Right lobe of liver (tissue), 6 donors: ENCODE data around the gene BLID. TPM values are rescaled to one million over a fixed set of nuclear protein-coding genes. Genes with fewer than 3 reads are reported as not detected.

ENCODE experiments used
- ATAC-seq, 4 donors: fragments of 200-7000 bp; cut with Tn5 transposase; one replicate each; pipeline ENCODE4 v1.9.1; 2020; ENCODE audit warnings: mild to moderate bottlenecking in 4 of 4, moderate library complexity in 4 of 4
- DNase-seq, 3 donors: peaks; one replicate each; pipeline ENCODE4 v3.0.0-alpha.2; 2020
- H3K27ac ChIP-seq, 3 donors: fragments of 200-600 bp; one replicate each; pipeline ENCODE4 v1.8.0; 2022
- H3K27me3 ChIP-seq, 2 donors: fragments of 200-600 bp; one replicate each; pipeline ENCODE4 v1.8.0; 2022
- H3K36me3 ChIP-seq, 4 donors: fragments of 200-600 bp; sonication (generic) in 1 of 4; one replicate each; pipeline versions ENCODE4 v1.5.1 to v1.8.0; 2017 to 2022; ENCODE audit warnings: control low read depth in 1 of 4
- H3K4me1 ChIP-seq, 4 donors: fragments of 200-600 bp; sonication (generic) in 1 of 4; one replicate each; pipeline versions ENCODE4 v1.5.1 to v1.8.0; 2017 to 2022; ENCODE audit warnings: control low read depth in 1 of 4
- H3K4me3 ChIP-seq, 3 donors: fragments of 200-600 bp; one replicate each; pipeline ENCODE4 v1.8.0; 2022
- H3K9me3 ChIP-seq, 4 donors: fragments of 200-600 bp; sonication (generic) in 1 of 4; one replicate each; pipeline versions ENCODE4 v1.5.1 to v1.8.0; 2017 to 2022; ENCODE audit warnings: control low read depth in 1 of 4
- CTCF ChIP-seq, 4 donors: fragments of 200-600 bp in 3 of 4; fragments of 450-650 bp in 1 of 4; IDR thresholded peaks; one replicate each; pipeline versions ENCODE4 v1.5.1 to v1.8.0; 2016 to 2022; ENCODE audit warnings: antibody characterized with exemption in 4 of 4, mild to moderate bottlenecking in 2 of 4
- POLR2A ChIP-seq: fragments of 450-650 bp; IDR thresholded peaks from one replicate; pipeline ENCODE4 v1.6.1; 2017; ENCODE audit warnings: antibody characterized with exemption, mild to moderate bottlenecking
- WGBS: methylation state at CpG from one replicate; pipeline ENCODE4 v1.1.6; 2018; ENCODE audit warnings: low coverage, low lambda C conversion rate; ENCODE audit not compliant: insufficient coverage; ENCODE audit errors: missing lambda C conversion rate; 5-methylcytosine and 5-hydroxymethylcytosine counted together
- intact Hi-C, 2 donors: fragments of 100-400 bp; cut with DNase I; formaldehyde crosslinking; loops; one replicate each; pipeline versions ENCODE4 v1.11.2 to v1.14.1; 2022
- total RNA-seq, 6 experiments: library from RNA; depleted of rRNA in 2 of 6; stranded (reverse); fragments of >200 nt in 2 of 6; fragmentation: NEBNext Ultra II Directional in 3 of 6; extraction: Animal tissue kit (Norgen Biotek cat#: 25700) in 3 of 6; gene quantifications; one replicate each; pipeline versions ENCODE4 v1.1.0 to v1.2.4, GENCODE V29; 2016 to 2023
- donor health status: DM: no; HTN: yes; CAD: no.
- donor health status: DM: no; HTN: no; CAD: no.
- donor health status: DM: no; HTN: no; CAD: no.
- donor health status: DM: no; HTN: yes; CAD: no.
- donor health status: DM: no; HTN: yes; CAD: no.

BLID gene
- total RNA-seq, 6 experiments from 2014 or later: 0.24 to 0.93 (median 0.42) TPM; not detected in 3

- no peaks in the 10 kb centered on the region for H3K27me3 ChIP-seq
- ATAC-seq (no peak), DNase-seq (no peak)
- no peak overlapping the region for H3K4me3 ChIP-seq
- TF ChIP-seq POLR2A: no peak
- no peak for TF ChIP-seq CTCF (IDR thresholded peaks at IDR 0.05)
- H3K4me1 ChIP-seq: no peaks in the 10 kb centered on the region
- WGBS: 85% methylated on average over 6 of the region's 7 CpGs
- H3K9me3 ChIP-seq: no peaks in the 10 kb centered on the region
- H3K27ac ChIP-seq: no peak overlapping the region
- intact Hi-C loops: no loop called here
- H3K36me3 ChIP-seq: no peaks in the 10 kb centered on the region
These were observed 40.9 kb upstream of the BLID start for GRCh38 chr11:122156940-122157382.

- Histone ChIP-seq H3K27me3 (no peaks in the 10 kb centered on the region), H3K27ac (no peak overlapping the region), H3K36me3 (no peaks in the 10 kb centered on the region), H3K4me1 (peaks cover 0 to under 1% (median 0%) of the 10 kb centered on the region in 4 donors), H3K9me3 (no peaks in the 10 kb centered on the region), H3K4me3 (no peak overlapping the region)
- ATAC-seq: no peak
- TF ChIP-seq POLR2A (no peak), CTCF (IDR thresholded peaks at IDR 0.05) (no peak)
- intact Hi-C loops: no loop called here
- DNase-seq: no peak
- 91% methylated on average over 14 of the region's 14 CpGs for WGBS
These were observed 39.9 kb upstream of the BLID start for GRCh38 chr11:122155765-122156527.

GRCh38 chr11:122154994-122155393 is 39.0 kb upstream of the BLID start:
- TF ChIP-seq POLR2A (no peak), CTCF (IDR thresholded peaks at IDR 0.05) (no peak)
- Histone ChIP-seq H3K9me3 (no peaks in the 10 kb centered on the region), H3K4me3 (no peak overlapping the region), H3K4me1 (peaks cover 0 to 6% (median 0%) of the 10 kb centered on the region in 4 donors), H3K36me3 (no peaks in the 10 kb centered on the region), H3K27ac (no peak overlapping the region), H3K27me3 (no peaks in the 10 kb centered on the region)
- DNase-seq (no peak), ATAC-seq (no peak)
- 75% methylated on average over 1 of the region's 1 CpG for WGBS
- intact Hi-C loops: no loop called here

GRCh38 chr11:122154227-122154626 is 38.2 kb upstream of the BLID start:
- Histone ChIP-seq H3K4me3 (no peak overlapping the region), H3K9me3 (no peaks in the 10 kb centered on the region), H3K4me1 (peaks cover 0 to 6% (median 0%) of the 10 kb centered on the region in 4 donors), H3K27me3 (no peaks in the 10 kb centered on the region), H3K27ac (no peak overlapping the region), H3K36me3 (no peaks in the 10 kb centered on the region)
- 79% methylated on average over 6 of the region's 6 CpGs for WGBS
- TF ChIP-seq CTCF (IDR thresholded peaks at IDR 0.05) (no peak), POLR2A (no peak)
- ATAC-seq (no peak), DNase-seq (no peak)
- intact Hi-C loops: no loop called here
